Ramos (cell line): Measurements from ENCODE around the gene GINM1.

ENCODE experiments used
- in situ Hi-C: fragments of 300-500 bp; cut with MboI; formaldehyde crosslinking; loops from one replicate; pipeline ENCODE4 v1.14.3; 2022; ENCODE audit warnings: low sequenced_read_pairs; ENCODE audit not compliant: unreplicated experiment

GINM1 gene, protein sequence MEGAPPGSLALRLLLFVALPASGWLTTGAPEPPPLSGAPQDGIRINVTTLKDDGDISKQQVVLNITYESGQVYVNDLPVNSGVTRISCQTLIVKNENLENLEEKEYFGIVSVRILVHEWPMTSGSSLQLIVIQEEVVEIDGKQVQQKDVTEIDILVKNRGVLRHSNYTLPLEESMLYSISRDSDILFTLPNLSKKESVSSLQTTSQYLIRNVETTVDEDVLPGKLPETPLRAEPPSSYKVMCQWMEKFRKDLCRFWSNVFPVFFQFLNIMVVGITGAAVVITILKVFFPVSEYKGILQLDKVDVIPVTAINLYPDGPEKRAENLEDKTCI

DNA sequence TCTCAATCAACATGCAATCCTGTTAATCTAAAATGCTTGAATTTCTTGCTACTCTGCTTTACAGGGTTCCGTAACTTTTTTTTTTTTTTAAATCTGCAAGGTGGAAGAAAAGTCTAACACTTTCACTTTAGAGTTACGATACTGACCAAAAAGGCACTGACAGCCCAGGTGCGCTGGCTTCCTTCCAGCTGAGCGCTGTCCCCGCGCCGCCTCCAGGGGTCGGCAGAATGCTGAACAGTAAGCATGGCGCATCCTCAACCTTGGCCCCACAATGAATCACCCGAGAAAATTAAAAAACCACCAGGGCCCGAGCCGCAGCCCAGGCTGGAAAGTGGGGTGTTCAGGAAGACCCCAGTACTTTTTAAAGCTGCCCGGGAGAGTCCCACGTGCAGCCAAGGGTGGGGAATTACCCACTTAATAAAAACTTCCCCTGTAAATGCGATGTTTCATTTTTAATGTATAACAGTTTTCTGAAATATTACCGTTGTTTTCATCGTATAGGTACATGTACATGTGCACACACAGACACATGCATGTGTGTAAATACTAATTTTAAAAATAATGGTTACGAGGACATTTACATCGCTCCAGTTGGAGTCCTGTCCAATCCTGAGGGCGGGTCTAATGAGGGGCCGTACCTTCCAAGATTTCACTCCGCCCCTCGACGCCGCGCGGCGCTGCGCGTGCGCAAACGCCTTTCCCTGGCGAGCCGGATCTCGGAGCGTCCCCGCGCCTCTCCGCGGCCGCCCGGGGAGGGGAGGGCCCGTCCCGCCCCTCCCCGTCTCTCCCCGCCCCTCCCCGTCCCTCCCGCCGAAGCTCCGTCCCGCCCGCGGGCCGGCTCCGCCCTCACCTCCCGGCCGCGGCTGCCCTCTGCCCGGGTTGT lies at the start of gene GINM1:
TSS of gene GINM1 (plus strand) at position 849 of the 883 bp plus-strand sequence. CDS start 40 bp downstream, outside the sequence.
- in situ Hi-C loops = no loop called here

DNA sequence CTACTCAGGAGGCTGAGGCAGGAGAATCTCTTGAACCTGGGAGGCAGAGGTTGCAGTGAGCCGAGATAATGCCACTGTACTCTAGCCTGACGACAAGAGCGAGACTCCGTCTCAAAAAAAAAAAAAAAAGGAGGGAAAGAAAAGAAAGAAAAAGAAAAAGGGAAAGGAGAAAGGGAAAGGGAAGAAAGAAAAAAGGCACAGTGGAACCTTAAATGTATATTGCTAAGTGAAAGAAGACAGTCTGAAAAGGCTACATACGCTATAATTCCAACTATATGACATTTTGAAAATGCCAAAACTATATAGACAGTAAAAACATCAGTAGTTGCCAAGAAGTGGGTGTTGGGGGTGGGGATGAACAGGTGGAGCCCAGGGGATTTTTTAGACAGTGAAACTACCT lies 36.5 kb upstream of the GINM1 start:
- in situ Hi-C loops = no loop called here

DNA sequence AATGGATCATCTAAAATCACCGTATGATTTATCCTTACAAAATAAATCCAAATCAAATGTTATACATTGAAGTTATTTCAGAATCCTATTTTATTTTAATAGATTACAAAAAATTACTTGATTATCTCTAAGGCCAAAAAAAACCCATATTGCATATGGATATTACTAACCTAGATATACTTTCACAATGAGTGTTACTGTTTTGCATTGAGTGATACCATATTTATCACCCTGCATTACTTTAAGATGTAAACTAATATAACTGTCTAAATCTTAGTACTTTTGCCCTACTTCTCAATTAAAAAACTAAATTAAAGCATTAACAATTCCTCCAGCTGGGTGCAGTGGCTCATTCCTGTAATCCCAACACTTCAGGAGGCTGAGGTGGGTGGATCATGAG lies 31.4 kb upstream of the GINM1 start:
- in situ Hi-C loops = no loop called here

DNA sequence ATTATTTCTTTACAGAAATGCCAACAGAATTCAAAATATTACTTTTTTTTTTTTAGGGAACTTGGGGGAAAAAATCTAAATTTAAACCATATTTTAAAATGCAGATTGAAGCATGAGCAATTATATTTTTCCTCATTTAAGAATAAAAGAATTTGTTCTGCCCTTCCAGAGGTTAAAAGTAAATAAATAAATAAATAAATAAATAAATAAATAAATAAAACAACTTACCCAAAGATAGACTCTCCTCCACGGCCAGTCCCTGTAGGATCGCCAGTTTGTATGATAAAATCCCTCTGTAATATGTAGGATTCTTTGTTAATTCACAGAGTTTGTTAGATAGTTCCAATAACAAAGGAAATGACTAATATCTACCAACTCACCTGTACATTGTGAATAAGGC lies 25.0 kb upstream of the GINM1 start:
- in situ Hi-C loops = no loop called here

DNA sequence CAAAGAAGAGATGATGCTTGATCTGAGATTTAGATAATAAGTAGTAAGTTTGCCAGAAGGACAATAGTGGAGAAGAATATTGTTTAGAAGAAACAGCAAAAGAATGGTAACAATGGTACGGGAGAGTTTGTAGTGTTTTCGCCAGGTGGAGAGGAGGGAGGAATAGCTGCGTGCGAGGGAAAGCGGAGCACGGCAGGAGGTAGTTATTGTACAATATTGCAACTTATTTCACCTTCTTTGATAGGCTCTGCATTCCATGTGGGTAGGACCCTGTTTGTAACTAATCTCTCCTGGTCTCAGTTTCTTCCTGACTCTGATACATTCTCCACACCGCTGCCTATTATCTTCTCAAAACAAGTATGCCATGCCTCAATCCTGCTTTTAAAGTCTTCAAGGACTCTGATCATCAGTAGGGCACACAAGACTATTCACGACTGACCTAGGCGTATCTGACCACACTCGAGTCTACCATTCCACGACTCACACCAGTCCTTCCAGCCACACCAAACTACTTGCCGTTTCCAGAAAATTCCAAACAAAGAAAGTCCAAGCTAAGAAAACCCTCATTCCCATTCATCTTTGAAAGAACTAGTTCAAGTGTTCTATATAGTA lies 21.4 kb upstream of the GINM1 start:
- in situ Hi-C loops = no loop called here

DNA sequence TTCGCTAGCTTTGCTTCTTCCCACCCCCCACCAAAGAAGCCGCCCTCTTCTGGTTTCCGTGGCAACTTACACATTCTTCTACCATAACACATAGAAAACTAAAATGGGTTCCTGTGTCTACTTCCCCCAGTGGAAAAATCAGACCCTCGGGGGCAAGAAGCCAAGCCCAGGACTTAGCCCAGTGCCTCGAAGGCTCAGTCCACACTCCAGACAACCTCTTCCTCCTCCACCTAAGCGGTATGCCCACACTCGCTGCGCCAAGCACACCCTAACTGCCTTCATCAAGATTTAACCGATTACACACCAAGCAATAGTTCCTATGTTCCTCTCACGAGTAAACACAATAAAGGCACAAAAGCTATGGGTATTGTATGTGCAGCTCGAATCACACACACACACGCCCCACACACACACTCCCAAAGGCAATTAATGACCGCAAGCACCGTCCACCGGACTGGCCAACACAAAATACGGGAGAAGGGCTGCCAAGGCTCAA lies 20.9 kb upstream of the GINM1 start:
- in situ Hi-C loops = no loop called here

DNA sequence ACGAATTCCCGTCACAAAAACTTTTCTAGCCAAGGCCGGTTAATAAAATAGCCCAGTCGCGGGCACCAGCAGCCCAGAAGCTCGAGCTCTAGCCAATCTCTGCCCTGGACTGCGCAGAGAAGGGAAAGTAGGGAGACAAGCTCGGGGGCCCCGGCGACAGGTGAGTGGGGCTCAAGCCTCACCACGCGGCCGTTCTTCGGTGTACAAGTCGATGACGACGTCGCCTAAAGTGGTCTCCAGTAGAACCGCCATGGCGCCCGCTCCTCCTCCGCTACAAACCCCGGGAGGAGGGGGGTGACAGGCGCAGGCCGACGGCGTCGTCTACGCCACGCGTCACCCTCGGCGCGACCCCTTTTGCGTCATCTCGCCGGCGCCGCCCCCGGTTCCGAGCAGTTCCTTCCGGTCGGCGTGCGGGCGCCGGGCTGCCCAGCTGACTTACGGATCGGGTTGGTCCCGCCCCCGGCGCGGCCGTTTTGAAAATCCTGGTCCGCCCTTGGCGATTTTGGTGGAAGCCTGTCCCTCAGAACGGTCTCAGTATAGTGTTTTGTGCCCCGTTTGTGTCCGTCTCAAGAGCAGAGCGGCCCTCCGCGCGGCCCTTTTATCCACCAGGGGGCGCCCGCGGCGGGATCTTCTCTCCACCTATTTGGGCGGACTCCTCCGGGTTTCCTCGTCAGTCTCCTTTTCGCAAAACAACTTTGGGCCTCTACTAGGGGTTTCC lies 20.3 kb upstream of the GINM1 start, which contains the start of gene PPIL4:
TSS of gene PPIL4 (minus strand) at position 290 of the 718 bp plus-strand sequence. CDS start at position 252, 38 bp downstream.
- in situ Hi-C loops = no loop called here

DNA sequence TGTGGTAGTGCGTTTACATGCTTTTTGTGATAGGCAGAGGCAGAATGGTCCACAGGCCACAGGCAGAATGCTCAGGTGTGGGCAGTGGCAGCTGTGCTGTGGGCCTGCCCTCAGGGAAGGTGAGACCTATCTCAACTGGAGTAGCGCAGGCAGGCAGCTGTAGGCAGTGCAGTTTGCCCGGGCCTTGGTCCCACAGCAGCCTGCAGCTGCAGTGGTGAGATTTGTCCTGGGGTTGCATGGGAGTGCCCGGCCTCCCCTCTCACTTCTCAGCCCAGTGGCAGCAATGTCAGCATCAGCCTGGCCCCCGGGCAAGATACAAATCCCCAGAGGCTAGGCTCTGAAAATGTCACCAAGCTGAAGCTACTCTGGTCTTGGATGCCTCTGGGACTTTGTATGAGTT lies 14.3 kb upstream of the GINM1 start:
- in situ Hi-C loops = no loop called here

DNA sequence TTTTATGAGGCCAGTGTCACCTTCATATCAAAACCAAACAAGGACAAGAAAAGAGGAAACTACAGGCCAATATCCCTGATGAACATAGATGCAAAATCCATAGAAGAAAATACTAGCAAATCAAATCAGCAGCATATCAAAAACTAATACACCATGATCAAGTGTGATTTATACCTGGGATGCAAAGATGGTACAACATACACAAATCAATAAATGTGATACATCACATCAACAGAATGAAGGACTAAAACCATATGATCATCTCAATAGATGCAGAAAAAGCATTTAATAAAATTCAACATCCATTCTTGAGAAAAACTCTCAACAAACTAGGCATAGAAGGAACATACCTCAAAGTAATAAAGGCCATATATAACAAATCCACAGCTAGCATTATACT lies 8.1 kb upstream of the GINM1 start:
- in situ Hi-C loops = no loop called here

DNA sequence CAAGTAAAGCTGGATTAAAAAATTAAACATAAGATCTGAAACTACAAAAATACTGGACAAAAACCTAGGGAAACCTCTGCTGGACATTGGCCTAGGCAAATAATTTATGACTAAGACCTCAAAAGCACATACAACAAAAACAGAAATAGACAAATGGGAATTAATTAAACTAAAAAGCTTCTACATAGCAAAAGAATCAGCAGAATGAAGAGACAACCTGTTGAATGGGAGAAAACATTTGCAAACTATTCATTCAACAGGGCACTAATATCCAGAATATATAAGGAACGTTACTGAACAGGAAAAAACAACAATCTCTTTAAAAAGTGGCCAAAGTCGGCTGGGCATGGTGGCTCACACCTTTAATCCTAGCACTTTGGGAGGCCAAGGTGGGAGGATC lies 6.8 kb upstream of the GINM1 start:
- in situ Hi-C loops = no loop called here

DNA sequence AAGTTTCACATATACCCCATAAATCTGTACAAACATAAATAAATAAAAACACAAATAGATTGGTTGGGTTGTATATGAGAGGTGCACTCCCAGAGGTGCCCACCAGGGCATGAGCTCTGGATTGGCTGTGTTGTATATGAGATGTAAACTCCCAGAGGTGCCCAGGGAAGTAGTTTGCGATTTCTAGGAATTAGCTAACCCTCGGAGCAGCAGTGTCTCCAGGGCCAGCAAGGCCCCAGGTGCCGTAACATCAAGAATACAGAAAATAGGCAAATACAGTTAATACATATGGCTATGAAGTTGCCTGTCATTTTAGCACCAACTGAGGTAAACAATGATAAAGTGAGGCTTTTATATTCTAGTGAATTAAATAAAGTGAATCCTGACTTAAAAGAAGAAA lies 5.4 kb upstream of the GINM1 start:
- in situ Hi-C loops = no loop called here

DNA sequence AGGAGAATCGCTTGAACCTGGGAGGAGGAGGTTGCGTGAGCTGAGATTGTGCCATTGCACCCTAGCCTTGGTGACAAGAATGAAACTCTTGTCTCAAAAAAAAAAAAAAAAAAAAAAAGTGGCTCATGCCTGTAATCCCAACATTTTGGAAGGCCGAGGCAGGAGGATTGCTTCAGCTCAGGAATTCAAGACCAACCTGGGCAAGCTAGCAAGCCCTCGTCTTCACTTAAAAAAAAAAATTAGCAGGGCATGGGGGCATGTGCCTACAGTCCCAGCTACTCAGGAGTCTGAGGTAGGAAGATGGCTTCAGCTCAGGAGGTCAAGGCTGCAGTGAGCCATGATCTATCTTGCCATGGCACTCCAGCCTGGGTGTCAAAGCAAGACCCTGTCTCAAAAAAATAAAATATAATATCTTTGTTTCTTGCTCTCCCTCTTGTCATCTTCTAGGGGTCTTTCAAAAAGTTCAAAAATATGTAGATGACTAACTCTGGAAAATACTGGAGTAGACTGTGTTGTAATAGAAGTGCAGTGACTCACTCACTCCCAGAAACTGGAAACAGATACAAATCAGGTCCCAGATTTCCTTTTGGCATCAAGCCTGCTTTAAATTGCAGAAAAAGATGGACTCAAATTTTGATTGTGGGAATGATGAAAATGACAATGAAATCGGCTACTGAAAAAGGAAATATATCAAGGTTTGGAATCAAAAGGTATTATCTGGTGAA lies 2.8 kb upstream of the GINM1 start:
- in situ Hi-C loops = no loop called here

DNA sequence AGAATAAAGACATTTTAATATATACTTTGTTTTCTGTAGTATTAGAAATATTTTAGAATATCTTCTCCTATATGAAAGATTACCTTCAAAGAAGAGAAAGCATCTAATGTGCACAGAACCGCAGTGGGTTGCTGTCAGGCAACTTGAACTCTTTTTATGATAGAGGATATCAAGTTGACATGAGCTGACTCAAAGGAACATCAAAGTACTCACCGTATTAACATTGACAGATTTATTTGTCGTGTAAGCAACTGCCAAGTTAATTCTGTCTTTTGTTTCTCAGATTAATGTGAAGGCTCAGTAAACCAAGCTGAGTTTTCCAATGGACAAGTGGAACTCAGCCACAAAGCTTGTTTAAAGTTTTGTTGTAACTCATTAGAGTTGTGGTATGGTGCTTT lies 2.2 kb upstream of the GINM1 start:
- in situ Hi-C loops = no loop called here

DNA sequence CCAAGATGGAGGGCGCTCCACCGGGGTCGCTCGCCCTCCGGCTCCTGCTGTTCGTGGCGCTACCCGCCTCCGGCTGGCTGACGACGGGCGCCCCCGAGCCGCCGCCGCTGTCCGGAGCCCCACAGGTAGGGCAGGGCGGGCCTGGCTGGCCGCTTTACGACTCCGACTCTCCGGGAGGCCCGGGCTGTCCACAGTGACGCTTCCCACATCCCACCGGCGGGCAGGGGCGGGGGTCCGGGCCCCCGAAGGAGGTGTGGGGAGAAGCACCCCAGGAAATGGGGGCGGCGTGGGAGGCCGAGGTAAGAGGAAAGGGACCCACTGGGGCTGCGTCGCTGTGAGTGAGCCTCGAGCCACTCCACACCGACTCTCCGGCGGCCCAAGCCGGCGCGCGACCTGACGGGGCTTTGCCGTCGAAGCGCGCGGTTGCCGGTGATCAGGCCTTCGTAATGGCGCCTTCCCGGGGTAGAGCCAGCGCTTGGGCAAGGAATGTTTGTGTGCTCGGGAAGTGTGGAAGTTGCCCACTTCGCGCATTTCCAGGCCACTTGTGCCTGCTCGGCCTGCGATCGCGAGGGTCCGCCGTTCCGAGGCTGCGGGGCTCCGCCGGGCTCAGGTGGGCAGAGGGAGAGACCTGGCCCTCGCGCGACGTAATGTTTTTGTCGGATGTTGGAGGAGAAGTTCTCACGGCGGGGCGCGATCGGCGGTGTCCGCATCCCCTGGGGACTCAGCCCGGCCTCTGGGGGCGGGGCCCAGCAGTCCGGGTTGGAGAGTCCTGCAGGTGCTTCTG lies 427 bp downstream of the GINM1 start:
- in situ Hi-C loops = no loop called here

DNA sequence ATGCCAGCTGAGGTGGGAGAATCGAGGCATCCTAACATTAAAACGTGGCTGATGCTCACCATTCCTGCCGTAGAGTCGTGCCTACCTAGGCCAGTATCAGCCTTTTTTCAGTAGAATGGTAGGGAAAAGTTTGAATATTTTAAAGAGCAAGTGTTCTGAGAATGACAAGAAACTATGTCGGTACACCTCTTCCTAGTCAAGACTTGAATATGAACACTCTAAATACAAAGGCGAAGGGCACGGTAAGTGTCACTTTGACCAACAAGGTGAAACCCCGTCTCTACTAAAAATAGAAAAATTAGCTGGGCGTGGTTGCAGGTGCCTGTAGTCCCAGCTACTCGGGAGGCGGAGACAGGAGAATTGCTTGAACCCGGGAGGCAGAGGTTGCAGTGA lies 1.0 kb downstream of the GINM1 start:
- in situ Hi-C loops = no loop called here

DNA sequence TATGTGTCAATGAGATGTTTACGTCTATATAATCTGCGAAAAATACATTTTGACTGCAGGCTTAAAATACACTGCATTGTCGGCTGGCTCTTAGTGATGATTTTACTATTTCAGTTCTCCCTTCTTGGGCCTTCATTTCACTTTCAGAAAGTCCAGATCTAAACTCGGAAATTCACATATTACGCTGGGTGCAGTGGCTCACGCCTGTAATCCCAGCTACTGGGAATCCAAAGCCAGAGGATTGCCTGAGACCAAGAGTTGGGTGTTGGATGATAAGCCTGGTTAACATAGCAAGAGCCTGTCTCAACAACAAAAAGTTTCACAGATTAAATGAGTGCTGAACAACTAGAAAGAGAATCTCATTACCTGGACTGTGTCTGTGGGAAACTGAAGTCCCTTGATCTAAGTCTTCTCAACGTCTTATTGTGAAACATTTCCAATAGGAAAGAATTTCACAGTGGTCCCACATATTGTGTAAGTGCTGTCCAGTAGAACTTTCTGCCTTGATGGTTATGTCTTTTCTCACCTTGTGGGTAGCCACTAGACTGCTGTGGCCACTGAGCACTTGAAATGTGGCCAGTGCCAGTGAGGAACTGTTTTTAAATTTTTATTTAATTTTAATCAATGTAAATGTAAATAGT lies 1.9 kb downstream of the GINM1 start:
- in situ Hi-C loops = no loop called here

DNA sequence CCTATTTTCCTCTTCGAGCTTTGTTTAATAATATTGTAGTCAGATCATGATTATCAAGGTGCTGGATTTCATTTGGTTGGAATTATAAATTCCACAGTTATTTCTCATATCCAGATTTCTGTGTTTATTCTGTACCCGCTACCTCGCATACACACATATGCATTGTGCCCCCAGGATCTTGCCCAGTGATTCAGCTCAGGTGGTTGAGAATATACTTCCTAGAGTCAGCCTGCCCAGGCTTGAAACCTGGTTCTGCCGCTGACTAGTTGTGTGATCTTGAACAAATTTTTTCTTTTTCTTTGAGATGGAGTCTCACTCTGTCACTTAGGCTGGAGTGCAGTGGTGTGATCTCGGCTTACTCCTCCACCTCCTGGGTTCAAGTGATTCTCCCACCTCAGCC lies 14.7 kb downstream of the GINM1 start:
- in situ Hi-C loops = no loop called here

DNA sequence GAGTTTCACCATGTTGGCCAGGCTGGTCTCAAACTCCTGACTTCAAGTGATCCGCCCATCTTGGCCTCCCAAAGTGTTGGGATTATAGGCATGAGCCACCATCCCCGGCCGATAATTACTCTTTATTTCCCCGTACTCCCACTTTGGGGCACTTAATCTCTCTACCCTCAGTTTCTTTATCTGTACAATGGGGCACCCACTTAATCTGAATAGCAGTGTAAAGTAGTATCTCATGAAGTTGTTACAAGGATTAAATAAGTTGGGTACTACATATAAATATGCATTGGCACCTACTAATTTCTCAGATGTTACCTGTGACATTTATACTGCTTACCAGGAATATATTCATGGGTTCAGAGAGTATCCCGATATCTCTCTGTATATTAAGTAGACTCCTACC lies 15.2 kb downstream of the GINM1 start:
- in situ Hi-C loops = no loop called here
